Fibroblast of skin of back (primary cell): ENCODE data around the gene RELL1.

Experiments
- DNase-seq: peaks from one replicate; pipeline ENCODE4 v3.0.0-alpha.2; 2013

RELL1 gene

GRCh38 chr4:37665333-37666320, 20.5 kb downstream of the RELL1 start:
- no peak for DNase-seq

- no peak for DNase-seq
Observed at GRCh38 chr4:37664696-37665095, 21.5 kb downstream of the RELL1 start.

DNA sequence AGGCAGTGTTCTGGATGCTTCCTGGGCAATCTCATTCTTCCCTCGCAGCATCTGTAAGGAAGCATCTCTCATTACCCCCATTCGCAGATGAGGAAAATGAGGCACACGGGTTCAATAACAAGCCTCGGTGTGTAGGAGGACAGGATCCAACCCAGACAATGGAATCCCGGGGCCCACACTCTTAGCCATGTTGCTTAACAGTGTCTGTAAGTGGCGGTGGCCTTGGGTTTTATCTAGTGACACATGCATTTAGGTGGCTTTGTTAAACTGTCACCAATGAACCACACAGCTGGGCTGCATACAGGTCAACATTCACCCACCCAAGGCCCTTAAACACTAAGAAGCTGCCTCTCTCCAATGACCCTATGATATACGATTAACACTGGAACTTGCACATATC, 22.6 kb downstream of the RELL1 start:
- no peak for DNase-seq

GRCh38 chr4:37662861-37663390, 23.2 kb downstream of the RELL1 start:
- DNase-seq: peak; percentile 48

- peak; percentile 5 for DNase-seq
Observed at GRCh38 chr4:37662251-37662650, 23.9 kb downstream of the RELL1 start.

DNA sequence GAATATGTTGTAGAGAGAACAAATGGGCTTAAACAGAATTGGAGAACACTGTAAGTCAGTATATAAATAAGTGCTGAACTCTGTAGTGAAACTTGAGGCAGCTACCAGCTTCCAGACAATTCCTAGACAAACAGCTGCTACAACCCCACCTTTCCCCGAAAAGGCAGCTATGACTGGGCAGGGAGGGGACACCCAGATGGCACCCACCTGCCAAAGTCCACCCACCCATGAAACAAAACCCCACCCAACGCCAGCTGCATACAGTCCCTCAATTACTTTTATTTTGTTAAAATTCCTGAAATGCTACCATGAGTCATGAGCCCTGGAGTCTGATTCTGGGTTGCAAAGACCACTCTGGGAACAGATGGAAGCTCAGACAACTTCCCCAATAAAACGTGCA, 24.4 kb downstream of the RELL1 start:
- DNase-seq: peak; percentile 54

DNA sequence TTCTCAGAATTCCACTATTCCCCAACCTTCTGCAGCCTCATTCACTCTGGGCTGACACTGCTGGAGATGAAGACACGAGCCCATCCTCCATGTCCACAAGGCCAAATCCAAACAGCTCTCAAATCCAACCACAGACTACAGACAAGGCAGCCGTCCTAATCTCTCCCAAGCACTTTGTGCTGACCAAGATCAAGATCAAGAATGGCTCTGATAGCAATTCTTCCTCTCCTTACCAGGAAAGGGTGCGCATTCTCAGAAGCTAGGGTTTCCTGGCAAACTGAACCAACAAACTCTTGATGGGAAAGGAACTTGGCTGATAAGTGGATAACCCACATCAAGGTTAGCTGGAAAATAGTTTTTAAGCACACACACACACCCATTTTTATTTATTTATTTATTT, 26.5 kb downstream of the RELL1 start:
- no peak for DNase-seq

- DNase-seq: no peak
Observed at GRCh38 chr4:37656649-37657048, 29.5 kb downstream of the RELL1 start.

GRCh38 chr4:37653601-37654000, 32.6 kb downstream of the RELL1 start:
- DNase-seq: peak; percentile 9

- no peak for DNase-seq
Observed at GRCh38 chr4:37652747-37653527, 33.2 kb downstream of the RELL1 start.

DNA sequence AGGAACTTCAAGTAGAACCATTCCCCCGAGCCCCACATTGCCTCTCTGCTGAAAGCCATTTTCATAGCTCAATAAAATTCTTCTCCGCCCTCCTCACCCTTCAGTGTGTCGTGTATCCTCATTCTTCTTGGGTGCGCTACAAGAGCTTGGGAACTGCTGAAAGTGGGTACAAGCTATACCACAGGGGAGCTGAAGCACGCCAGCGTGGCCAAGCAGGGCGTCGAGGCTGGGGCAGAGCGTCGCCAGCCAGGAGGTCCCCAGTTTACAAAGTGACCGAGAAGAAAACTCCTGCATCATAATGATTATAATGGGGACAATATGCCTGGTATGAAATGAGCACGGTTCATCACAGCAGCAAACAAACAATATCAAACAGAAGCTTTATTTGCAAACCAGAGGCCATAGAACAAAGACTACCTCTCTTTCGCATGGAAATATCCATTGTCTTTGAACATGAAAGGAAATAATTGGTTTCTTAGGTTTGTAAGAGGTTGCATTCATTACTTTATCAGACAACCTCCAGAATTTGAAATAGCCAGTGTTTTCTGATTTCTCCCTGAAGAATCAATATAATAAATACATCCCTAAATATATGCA, 34.3 kb downstream of the RELL1 start:
- DNase-seq: no peak

DNA sequence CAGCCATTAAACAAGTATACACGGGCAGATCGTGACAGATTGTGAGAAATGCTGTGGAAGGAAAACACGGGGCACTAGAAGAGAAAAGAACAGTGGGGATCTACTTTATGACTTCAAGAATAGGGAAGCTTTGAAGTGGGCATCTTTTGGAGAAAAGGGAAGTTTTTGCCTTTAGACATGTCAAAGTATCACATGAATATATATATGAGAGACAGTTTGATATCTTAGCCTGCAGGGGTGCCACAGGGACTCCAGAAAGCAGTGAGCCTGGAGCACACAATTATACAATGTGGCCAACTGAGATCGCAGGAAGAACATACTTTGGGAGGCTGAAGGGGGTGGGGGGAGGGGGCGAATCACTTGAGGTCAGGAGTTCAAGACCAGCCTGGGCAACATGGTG, 35.7 kb downstream of the RELL1 start:
- no peak for DNase-seq

GRCh38 chr4:37649268-37649667, 36.9 kb downstream of the RELL1 start:
- no peak for DNase-seq

DNA sequence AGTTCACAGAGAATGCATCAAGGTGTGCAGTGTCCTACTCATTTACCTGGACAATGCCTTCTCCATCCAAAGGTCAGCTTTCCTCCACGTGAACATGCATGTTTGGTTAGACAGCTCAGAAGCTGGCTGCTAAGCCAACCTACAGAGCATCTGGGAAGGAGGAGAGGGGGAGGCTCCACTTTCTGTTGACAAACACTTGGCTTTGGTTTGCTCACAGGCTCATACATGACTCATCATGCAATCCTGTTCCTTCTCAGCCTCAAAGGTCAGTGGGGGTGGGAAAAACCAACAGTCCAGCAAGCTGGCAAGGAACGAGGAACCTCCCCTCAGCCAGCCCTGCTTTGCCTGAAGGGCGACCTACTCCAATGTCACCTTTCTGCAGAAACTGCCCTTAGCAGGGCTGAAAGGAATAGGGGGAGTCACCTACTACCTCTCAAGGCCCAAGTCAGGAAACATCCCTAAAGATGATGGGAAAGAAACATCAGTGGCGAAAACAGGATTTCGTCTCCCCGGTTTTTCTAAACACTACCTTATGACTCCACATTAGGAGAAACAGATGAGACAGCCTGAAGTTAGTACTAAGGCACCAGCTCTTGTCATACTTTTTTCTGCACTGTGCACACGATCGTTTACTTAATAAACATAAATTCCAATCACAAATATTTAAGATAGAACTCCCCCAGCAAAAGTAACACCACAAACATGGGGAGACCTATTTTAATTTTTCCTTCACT, 37.9 kb downstream of the RELL1 start:
- peak; percentile 67 for DNase-seq

DNA sequence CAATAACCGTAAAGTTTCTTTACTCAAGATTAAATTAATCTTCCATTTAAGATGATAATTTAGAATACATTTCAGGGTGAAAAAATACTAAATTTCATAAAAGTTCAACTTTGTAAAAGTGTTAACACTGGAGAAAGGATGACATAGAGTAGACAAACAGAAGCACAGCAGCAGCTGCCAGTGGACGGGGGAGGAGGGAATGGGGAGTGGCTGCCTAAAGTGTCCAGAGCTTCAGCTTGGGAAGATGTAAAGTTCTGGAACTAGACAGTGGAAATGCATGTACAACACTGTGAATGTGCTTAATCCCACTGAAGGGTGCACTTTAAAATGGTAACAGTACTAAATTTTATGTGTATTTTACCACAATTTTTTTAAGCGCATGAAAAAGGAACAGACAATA, 39.9 kb downstream of the RELL1 start:
- DNase-seq: no peak

- no peak for DNase-seq
Observed at GRCh38 chr4:37645736-37646135, 40.4 kb downstream of the RELL1 start.

DNA sequence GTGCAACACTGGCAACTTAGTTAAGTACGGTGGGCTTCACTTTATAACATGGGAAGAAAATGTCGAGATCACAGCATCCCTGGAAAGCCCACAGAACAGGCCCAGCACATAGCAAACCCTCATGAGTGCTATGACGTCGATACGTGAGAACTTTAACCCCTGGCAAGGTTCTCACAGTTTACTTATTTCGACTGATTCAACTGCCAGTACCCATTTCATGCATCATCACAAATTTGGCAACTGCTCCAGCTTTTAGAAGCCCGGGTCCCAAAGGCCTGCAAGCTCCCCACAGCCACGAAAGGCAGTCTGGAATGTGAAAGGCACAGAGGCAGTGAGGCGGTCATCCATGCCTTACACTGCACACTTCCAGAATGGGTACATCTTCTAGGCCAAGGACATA, 41.2 kb downstream of the RELL1 start:
- DNase-seq: no peak

DNA sequence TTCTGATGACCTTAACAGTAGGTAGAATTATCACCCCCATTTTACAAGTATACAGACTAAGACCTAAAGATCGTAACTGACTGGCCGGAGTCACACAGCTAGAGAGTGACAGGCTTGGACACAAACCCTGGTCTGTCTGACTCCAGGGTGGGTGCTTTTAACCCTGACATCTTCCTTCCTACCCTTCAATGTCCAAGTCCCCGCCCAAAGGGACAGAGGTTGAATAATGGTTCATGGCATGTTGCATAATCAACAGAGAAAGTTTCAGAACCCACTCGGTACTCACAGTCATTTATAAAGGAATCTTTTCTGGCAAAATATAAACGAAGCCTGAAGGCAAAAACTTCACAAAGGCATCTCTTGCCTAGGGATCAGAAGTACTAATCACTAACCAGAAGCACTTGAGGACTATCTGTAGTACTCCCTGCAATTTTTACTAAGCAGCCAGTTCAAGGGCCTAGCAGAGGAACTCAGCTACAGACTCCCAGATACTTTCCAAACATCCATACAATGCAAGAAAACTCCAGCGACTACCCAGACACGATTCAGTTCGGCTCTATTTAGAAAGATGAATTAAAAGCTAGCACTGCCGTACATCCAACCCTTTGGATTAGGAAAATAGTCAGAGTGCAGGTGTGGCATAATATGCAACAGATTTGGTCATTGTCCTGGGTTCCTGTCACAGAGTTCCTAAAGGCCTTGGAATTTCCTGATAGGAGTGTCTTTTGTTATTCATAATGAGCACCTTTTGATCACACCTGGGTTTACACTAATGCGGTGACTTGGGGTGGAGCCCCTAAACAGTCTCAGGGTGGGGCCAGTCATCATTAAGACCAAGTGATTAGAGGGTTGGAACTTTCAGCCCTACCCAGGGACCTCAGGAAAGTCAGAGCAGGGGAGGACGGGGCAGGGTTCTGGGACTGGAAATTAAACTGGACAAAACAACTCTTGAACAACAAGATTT, 44.0 kb downstream of the RELL1 start:
- DNase-seq: no peak

GRCh38 chr4:37641352-37641751, 44.8 kb downstream of the RELL1 start:
- no peak for DNase-seq

DNA sequence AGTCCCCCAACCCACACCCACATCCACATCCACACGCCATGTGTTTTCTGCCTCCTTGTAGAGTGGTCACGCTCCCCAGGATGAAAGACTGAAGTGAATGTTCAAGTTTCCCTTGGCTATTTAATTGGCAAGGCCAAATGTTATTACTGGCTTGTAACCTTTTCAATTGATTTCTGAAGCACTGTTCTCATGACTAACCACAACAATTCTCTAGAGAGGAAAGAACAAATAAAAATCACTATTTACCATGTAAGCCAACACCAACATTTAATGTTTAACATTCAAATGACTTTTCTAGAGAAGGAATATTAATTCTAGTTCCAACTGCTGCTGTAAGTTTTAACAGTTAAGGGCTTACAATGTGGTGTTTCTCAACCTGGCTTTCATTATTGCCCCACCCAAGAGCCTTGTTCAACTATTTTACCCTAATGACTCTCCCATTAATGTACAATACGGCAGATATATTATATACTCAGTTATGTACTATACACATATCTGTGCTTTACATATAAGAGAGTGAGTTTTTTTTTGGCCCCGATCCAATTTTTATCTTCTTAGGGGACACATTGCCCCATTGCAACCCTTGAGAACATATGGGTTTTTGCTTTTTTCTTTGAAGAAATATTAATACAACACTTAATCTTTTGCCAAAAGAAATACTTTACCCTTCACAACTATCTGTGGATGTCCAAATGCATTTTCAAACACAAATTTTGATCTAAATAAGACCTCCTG, 46.5 kb downstream of the RELL1 start:
- DNase-seq: no peak
